Stimulated activated naive CD4-positive, alpha-beta T cell (primary cell): ENCODE data around the gene SLC16A1.
"Not testable (repeated sequence)": the region's sequence is repeated elsewhere in the genome, so short reads cannot be mapped to it uniquely, and the experiment has no call there.

Source experiments
- DNase-seq, 6 experiments: peaks; one replicate each; lab custom pipeline; 2025; lab: John Stamatoyannopoulos, UW

The SLC16A1 gene

GRCh38 chr1:112964347-112964746 lies 8.4 kb upstream of the SLC16A1 start:
- DNase-seq: no peak

DNA sequence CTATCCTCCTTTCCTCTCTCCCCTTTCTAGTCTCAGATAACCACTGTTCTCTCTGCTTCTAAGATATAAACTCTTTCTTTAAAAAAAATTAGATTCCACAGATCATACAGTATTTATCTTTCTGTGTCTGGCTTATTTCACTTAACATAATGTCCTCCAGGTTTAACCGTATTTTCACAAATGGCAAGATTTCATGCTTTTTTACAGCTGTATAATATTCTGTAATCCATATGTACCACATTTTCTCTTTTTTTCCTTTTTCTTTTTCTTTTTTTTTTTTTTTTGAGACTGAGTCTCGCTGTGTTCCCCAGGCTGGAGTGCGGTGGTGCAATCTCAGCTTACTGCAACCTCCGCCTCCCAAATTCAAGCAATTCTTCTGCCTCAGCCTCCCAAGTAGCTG lies 5.1 kb upstream of the SLC16A1 start:
- DNase-seq: no peak

DNA sequence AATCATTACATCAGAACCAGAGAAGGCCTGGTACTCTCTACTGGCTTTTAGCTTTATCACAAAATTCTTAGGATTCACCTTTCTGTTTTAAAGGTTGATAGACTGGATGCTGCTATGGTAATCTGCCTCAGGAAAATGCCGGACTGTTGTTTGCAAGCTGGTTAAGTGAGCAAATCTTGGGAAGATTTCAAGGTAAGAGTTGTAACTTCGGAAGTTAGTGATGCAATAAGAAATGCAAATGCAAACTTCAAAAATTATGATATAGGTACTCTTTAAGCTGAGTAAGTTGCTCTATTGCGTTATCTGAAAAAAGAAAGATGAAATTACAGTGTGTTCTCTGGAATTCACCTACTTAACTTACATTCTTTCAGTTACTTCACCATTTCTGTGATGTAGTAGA lies 4.4 kb upstream of the SLC16A1 start:
- DNase-seq: no peak

- not testable (repeated sequence) for DNase-seq
These were observed 2.2 kb upstream of the SLC16A1 start for GRCh38 chr1:112958236-112958635.

GRCh38 chr1:112957133-112957812 lies 1.3 kb upstream of the SLC16A1 start:
- DNase-seq: peak in 4 of 6 experiments; percentile 11 to 58 (median 54)

DNA sequence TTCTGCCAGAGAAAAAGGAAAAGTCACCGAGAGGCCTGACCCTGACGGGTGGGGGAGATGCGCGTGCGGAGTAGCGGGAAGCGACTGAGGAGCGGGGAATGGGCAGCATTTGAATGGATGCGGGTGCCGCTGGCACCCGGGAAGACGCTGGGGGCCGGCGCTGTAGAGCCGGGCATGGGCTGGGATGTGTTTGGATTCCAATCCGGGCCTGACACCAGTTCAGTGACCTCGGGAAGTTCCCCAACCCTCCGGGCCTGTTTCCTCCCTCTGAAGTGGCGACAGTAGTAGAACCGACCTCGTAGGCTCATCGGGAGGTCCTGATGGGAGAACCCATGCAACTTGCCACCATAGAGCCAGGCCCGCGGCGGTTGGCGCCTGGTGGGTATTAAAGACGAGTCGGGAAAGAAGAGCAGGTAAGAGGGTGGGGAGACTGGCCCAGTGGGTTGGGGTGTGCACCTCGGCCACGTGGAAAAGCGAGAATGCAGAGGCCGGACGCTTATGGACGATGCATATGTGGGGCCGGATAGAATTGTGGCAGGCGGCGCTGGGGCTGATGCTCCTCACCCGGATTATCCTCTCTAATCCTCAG lies 642 bp upstream of the SLC16A1 start:
- DNase-seq: peak in 3 of 6 experiments; percentile 15 to 53 (median 30)

- peak in 3 of 6 experiments; percentile 11 to 33 (median 23) for DNase-seq
These were observed 837 bp downstream of the SLC16A1 start for GRCh38 chr1:112954945-112955772.

GRCh38 chr1:112954017-112954650 lies 1.9 kb downstream of the SLC16A1 start:
- no peak for DNase-seq

DNA sequence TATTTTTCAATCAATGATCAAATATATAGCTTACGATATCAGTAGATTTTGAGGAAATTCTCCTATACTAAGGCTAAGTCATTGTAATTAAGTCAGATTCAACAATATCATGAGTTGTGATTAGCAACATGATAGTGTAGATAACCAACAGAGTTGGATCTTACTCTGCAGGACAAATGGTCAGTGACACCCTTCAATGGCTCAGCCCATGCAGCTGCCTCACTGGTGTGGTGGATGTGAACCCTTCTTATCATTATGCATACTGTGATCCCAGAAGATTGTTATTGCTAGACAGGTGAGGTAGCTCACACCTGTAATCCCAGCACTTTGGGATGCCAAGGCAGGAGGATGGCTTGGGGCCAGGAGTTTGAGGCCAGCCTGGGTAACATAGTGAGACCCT lies 5.6 kb downstream of the SLC16A1 start:
- no peak for DNase-seq

GRCh38 chr1:112946683-112947082 lies 9.3 kb downstream of the SLC16A1 start:
- DNase-seq: no peak

DNA sequence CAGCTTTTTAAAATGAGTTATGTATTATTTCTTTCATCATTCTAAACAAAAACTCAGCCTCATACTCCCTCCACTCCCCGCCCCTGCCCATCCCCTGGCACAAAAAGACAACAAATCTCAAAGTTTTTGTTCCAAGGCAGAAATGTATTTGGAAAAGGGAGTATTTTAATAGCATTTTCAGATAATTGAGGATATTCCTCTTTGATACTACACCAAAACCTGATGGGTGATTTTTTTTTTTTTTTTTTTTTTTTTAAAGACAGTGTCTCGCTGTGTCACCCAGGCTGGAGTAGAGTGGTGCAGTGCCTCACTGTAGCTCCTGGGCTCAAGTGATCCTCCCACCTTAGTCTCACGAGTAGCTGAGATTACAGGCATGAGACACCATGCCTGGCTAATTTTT lies 16.2 kb downstream of the SLC16A1 start:
- no peak for DNase-seq

DNA sequence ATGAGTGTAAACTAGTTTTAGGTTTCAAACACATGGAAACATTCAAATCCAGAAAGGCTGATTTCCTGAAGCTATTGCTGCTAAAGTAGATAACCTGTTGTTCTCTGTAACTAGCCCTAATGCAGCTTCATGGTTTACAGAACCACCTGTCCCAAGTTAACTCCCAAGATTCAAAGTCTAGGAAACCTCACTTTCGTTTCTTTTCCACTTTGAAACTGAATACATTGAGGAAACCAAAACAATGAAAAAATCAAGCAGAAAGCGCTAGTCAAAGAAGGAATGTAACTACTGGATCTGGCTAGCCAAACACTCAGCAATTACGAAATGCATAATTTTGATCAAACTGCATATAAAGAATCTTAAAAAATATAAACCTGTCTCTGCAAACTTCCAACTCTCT lies 17.8 kb downstream of the SLC16A1 start:
- DNase-seq: no peak

- no peak for DNase-seq
These were observed 18.5 kb downstream of the SLC16A1 start for GRCh38 chr1:112937495-112937894.

DNA sequence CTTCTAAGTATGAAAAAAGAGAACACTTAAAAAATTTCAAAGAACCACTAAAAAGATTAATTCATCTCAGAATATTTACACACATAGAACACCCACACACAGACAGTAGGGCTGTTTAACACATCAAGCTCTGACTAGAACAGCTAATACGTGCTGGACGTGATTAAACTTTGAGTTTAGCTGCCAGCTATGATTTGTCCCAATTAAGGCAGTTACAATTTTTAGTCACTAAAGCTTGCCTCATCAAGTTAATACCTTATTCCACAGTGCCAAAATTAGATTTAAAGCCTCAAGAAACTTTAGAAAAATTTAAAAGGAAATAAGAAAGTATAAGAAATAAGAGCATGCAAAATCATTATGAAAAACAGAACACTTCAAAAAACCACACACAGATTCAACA lies 18.9 kb downstream of the SLC16A1 start:
- no peak for DNase-seq

- no peak for DNase-seq
These were observed 20.4 kb downstream of the SLC16A1 start for GRCh38 chr1:112935461-112936111.

DNA sequence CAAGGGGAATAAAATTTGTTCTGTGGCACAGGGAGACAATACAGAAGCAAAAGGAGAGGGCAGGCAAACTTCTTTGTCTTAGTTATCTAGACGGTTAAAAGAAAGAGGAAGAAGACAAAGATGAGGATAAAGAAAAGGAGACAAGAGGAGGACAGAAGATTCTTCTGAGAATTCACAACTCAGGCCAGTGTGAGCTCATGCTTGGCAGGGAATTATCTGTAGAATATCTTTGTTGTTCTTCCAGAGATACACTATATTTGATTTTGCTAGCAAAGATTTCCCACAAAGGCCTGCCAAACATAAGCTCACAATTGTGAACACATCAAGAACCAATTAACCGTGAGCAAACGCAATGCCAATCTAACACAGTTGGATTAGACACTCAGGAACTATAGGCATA lies 21.4 kb downstream of the SLC16A1 start:
- DNase-seq: no peak

GRCh38 chr1:112933820-112934571 lies 22.0 kb downstream of the SLC16A1 start:
- DNase-seq: no peak

- DNase-seq: no peak
These were observed 26.0 kb downstream of the SLC16A1 start for GRCh38 chr1:112929979-112930378.

DNA sequence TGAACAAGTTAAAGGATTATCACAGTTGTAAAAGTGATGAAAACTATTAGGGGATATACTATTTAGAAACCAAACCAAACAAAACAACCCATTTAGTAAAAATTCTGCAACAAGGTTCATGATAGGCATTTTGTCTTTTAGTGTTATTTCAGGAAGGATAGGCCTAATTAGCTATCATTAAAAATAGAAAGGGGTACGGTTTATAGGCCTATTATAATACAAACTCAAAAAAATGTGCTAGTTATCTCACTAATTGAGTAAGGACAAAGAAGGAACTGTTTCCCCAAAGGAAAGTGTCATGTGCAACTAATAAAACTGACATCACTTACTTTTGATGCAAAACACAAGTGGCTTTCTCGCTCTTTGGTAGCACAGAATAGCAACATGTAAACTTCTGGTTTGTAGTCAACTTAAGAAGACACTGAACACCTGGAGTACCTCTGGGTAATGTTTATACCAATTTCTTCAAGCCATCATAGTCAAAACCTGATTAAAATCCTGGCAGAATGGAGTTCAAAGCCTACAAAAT lies 28.5 kb downstream of the SLC16A1 start:
- DNase-seq: no peak

- DNase-seq: no peak
These were observed 29.1 kb downstream of the SLC16A1 start for GRCh38 chr1:112926858-112927257.

DNA sequence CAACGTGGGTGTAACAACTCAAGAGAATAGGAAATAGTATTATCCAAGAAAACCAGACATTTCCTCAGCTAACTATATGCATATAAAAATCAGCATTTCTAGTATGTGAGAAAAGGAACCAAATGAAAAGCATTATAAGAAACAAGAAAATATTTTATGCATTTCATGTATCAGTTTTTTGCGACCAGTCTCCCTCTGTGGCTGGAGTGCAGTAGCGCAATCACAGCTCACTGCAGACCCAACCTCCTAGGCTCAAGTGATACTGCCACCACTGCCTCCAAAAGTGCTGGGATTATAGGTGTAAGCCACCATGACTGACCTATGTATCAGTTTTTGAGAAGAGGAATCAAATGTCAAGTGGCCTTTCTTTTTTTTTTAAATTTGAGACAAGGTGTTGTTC lies 31.0 kb downstream of the SLC16A1 start:
- DNase-seq: no peak
